22Rv1 (cell line): ENCODE results near the gene UPF1.

ENCODE experiments used
- H3K27ac ChIP-seq: fragments of 450-650 bp; 2 replicates; pipeline ENCODE4 v1.5.1; 2017
- CTCF ChIP-seq: fragments of 450-650 bp; IDR thresholded peaks from 2 replicates; pipeline ENCODE4 v1.5.1; 2017; ENCODE audit warnings: mild to moderate bottlenecking
- ZFX ChIP-seq: fragments of 450-650 bp; IDR thresholded peaks from 2 replicates; pipeline ENCODE4 v1.6.1; 2017; ENCODE audit warnings: antibody characterized with exemption, borderline replicate concordance

Gene UPF1

DNA sequence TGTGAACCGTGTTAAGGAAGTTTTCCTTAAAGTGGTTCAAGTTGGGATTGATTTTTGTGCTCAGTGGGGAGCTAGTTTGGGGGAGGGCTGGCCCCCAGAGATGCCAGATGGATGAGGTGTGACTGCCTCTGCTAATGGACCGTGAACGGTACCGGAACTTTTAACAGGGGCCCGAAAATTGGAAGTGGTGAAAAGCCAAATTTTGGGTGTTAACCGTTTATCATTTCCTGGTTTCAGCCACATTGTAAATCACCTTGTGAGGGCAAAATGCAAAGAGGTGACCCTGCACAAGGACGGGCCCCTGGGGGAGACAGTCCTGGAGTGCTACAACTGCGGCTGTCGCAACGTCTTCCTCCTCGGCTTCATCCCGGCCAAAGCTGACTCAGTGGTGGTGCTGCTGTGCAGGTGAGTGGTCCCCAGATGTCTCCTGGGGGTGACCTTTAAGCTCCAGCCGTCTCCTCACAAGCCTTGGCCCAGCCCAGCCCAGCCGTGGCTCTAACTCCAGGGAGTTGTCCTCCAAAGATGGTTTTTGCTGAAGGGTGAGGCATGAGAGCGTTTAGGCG lies 18.2 kb downstream of the UPF1 start:
- TF ChIP-seq CTCF (no peak), ZFX (no peak)
- H3K27ac ChIP-seq = no peak overlapping the region

GRCh38 chr19:18850471-18851375 lies 19.0 kb downstream of the UPF1 start:
- TF ChIP-seq ZFX (no peak), CTCF (no peak)
- H3K27ac ChIP-seq = no peak overlapping the region

DNA sequence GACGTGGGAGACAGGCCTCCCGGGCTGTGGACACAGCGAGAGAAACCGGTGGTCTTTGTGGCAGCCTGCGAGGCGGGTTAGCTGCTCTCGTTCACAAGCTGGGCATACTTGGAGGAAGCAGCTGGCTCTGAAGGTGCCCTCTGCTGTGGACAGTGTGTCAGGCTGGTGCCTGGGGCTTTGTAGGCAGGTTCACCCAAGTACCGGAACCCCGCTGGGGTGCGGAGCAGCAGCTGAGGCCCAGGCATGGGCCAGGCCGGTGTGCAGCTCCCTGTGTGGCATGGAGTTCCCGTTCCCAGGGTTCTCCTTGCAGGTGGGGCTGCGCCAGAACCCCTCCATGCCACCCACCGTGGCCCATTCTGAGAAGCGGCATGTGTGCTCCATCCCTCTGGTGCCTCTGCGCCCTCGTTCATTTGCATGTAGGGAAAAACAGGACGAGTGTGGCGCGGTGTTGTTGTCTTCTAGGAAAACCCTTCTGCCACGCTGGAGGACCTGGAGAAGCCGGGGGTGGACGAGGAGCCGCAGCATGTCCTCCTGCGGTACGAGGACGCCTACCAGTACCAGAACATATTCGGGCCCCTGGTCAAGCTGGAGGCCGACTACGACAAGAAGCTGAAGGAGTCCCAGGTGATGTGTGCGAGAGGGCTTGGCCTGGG lies 20.0 kb downstream of the UPF1 start:
- no peak overlapping the region for H3K27ac ChIP-seq
- TF ChIP-seq ZFX = no peak
- no peak for TF ChIP-seq CTCF

DNA sequence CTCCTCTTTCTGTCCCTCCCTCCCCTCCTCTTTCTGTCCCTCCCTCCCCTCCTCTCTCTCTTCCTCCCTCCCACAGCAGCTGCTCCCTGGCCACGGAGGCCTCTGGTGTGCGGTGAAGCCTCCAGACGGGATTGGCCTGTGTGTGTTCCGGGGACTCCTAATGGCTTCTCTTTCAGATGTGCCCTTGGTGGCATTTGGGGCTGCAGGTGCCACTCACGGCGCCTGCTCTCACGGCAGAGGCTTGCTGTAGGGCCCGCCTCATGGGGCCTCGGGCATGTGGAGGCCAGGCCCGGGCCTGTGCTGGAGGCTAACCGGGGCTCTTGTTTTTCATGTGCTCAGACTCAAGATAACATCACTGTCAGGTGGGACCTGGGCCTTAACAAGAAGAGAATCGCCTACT lies 20.9 kb downstream of the UPF1 start:
- TF ChIP-seq CTCF = no peak
- no peak for TF ChIP-seq ZFX
- no peak overlapping the region for H3K27ac ChIP-seq

DNA sequence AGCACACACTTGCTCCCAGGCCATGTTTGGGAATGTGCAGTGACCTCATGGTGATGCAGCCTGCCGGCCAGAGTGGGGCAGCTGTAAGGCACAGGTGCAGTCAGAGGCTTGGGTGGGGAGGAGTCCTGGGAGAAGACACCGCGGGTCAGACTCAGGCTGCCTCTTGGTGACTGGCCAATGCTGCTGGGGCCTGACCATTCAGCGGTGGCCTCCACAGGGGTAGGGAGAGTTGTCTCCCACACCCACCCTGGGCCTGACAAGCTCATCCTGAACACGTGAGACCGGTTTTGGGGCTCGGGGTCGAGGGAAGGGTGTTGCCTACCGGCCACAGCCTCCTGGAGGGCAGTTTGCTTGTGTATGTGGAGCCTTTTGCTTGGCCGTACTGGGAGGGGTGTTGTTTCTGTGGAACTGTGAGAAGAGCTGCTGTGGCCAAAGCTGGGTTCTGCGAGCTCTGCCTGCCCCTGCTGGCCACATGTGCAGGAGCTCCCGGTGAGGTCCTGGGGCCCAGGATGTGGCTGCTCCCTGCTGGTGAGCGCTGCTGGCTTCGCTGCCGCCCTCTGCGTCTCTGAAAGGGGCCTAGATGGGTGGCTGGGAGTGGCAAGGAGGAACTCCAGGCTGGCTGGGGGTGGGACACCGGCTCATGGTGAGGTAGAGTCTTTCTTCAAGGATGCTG lies 22.1 kb downstream of the UPF1 start:
- no peak overlapping the region for H3K27ac ChIP-seq
- no peak for TF ChIP-seq ZFX
- no peak for TF ChIP-seq CTCF

DNA sequence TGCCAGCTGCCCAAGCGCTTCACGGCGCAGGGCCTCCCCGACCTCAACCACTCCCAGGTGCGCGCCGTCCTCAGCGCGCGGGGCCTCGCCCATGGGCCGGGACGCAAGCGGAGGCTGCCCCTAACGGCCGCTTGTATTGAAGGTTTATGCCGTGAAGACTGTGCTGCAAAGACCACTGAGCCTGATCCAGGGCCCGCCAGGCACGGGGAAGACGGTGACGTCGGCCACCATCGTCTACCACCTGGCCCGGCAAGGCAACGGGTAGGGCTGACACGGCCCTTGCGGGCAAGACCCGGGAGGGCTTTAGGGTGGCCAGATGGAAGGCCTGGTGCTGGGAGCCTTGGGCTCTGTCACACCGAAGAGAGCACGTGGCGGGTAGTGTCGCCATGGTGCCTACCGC lies 23.2 kb downstream of the UPF1 start:
- no peak for TF ChIP-seq ZFX
- no peak for TF ChIP-seq CTCF
- H3K27ac ChIP-seq = no peak overlapping the region
